Astrocyte (in vitro differentiated cells and primary cell): Measurements from ENCODE around the gene FAM193B. TPM values are rescaled to one million over a fixed set of nuclear protein-coding genes. Genes with fewer than 3 reads are reported as not detected.

Experiments used
- DNase-seq: peaks from one replicate; pipeline ENCODE4 v3.0.0-alpha.2; 2010; ENCODE audit warnings: low read depth
- FAIRE-seq: peaks from 2 replicates; lab custom pipeline; 2011; peaks lifted over from hg19 to GRCh38; lab: Jason Lieb, UNC
- H2AFZ ChIP-seq: 2 replicates; pipeline ENCODE4 v1.6.0; 2012; ENCODE audit warnings: low read depth, low read length, inconsistent platforms
- H3K27ac ChIP-seq: 2 replicates; pipeline ENCODE4 v1.5.1; 2011; ENCODE audit warnings: low read depth, low read length, inconsistent platforms
- H3K27me3 ChIP-seq: 2 replicates; pipeline ENCODE4 v1.6.0; 2011; ENCODE audit warnings: low read length, inconsistent platforms; ENCODE audit not compliant: insufficient read depth
- H3K36me3 ChIP-seq: 2 replicates; pipeline ENCODE4 v1.5.1; 2011; ENCODE audit warnings: low read length, inconsistent platforms; ENCODE audit not compliant: insufficient read depth
- H3K4me1 ChIP-seq: 2 replicates; pipeline ENCODE4 v1.5.1; 2011; ENCODE audit warnings: low read length, inconsistent platforms; ENCODE audit not compliant: insufficient read depth
- H3K4me2 ChIP-seq: 2 replicates; pipeline ENCODE4 v1.6.0; 2012; ENCODE audit warnings: low read length, inconsistent platforms
- H3K4me3 ChIP-seq: 2 replicates; pipeline ENCODE4 v1.5.1; 2011; ENCODE audit warnings: low read depth, mild to moderate bottlenecking, low read length, inconsistent platforms; ENCODE audit not compliant: insufficient read depth
- H3K79me2 ChIP-seq: 2 replicates; pipeline ENCODE4 v1.6.0; 2012; ENCODE audit warnings: mild to moderate bottlenecking, low read length, inconsistent platforms; ENCODE audit not compliant: insufficient read depth
- H3K9ac ChIP-seq: 2 replicates; pipeline ENCODE4 v1.6.0; 2012; ENCODE audit warnings: mild to moderate bottlenecking, low read length, inconsistent platforms
- H3K9me3 ChIP-seq: 2 replicates; pipeline ENCODE4 v1.5.1; 2012; ENCODE audit warnings: low read depth, mild to moderate bottlenecking, low read length, inconsistent platforms; ENCODE audit not compliant: insufficient read depth
- H4K20me1 ChIP-seq: 2 replicates; pipeline ENCODE4 v1.6.0; 2012; ENCODE audit warnings: low read length, inconsistent platforms; ENCODE audit not compliant: insufficient read depth
- H3K27ac Mint-ChIP-seq: one replicate; pipeline ENCODE4 v1.8.0; 2021; ENCODE audit warnings: mild to moderate bottlenecking, mixed read lengths; ENCODE audit not compliant: unreplicated experiment
- H3K27me3 Mint-ChIP-seq: one replicate; pipeline ENCODE4 v1.8.0; 2021; ENCODE audit warnings: low read depth, mixed read lengths; ENCODE audit not compliant: unreplicated experiment
- H3K36me3 Mint-ChIP-seq: one replicate; pipeline ENCODE4 v1.8.0; 2021; ENCODE audit warnings: low read depth, mixed read lengths; ENCODE audit not compliant: unreplicated experiment
- H3K4me1 Mint-ChIP-seq: one replicate; pipeline ENCODE4 v1.8.0; 2021; ENCODE audit warnings: low read depth, mixed read lengths; ENCODE audit not compliant: unreplicated experiment
- H3K4me3 Mint-ChIP-seq: one replicate; pipeline ENCODE4 v1.8.0; 2021; ENCODE audit warnings: mild to moderate bottlenecking, moderate library complexity, mixed read lengths; ENCODE audit not compliant: unreplicated experiment
- H3K9me3 Mint-ChIP-seq: one replicate; pipeline ENCODE4 v1.8.0; 2021; ENCODE audit warnings: mild to moderate bottlenecking, mixed read lengths; ENCODE audit not compliant: unreplicated experiment
- CTCF ChIP-seq: IDR thresholded peaks from 2 replicates; pipeline ENCODE4 v1.5.1; 2011; ENCODE audit warnings: low read depth, mild to moderate bottlenecking, inconsistent platforms, low read length, moderate library complexity; ENCODE audit not compliant: insufficient read depth
- EZH2 ChIP-seq: IDR thresholded peaks from 2 replicates; pipeline ENCODE4 v1.6.1; 2012; ENCODE audit warnings: mild to moderate bottlenecking, low read length, inconsistent platforms; ENCODE audit not compliant: insufficient read depth
- total RNA-seq: library from RNA; stranded (reverse); gene quantifications from 2 replicates; pipeline ENCODE4 v1.2.1, GENCODE V29; 2021

The FAM193B gene
- total RNA-seq, 1 donor from 2014 or later, result 48.3 TPM

GRCh38 chr5:177502886-177503285 is 51.5 kb downstream of the FAM193B start:
- no peaks in the 10 kb centered on the region for H3K9me3 Mint-ChIP-seq
- Histone ChIP-seq H3K27me3 (no peaks in the 10 kb centered on the region), H3K4me3 (no peak overlapping the region), H4K20me1 (no peaks in the 10 kb centered on the region), H3K79me2 (peaks cover 4% of the 10 kb centered on the region), H3K9me3 (no peaks in the 10 kb centered on the region), H2AFZ (no peak overlapping the region), H3K36me3 (no peaks in the 10 kb centered on the region), H3K4me2 (no peak overlapping the region), H3K9ac (no peak overlapping the region), H3K4me1 (peaks cover 22% of the 10 kb centered on the region), H3K27ac (no peak overlapping the region)
- TF ChIP-seq CTCF, result no peak
- TF ChIP-seq EZH2, result no peak
- H3K36me3 Mint-ChIP-seq, result peaks cover 16% of the 10 kb centered on the region
- DNase-seq (no peak), FAIRE-seq (no peak)
- no peak overlapping the region for H3K4me3 Mint-ChIP-seq
- H3K27me3 Mint-ChIP-seq, result no peaks in the 10 kb centered on the region
- H3K27ac Mint-ChIP-seq, result no peak overlapping the region
- H3K4me1 Mint-ChIP-seq, result peaks cover 32% of the 10 kb centered on the region

GRCh38 chr5:177501874-177502678 is 52.3 kb downstream of the FAM193B start:
- H3K4me3 Mint-ChIP-seq, result no peak overlapping the region
- Histone ChIP-seq H2AFZ (no peak overlapping the region), H3K4me1 (peaks cover 25% of the 10 kb centered on the region), H3K79me2 (peaks cover 6% of the 10 kb centered on the region), H4K20me1 (no peaks in the 10 kb centered on the region), H3K4me3 (no peak overlapping the region), H3K9ac (no peak overlapping the region), H3K4me2 (no peak overlapping the region), H3K27me3 (no peaks in the 10 kb centered on the region), H3K9me3 (no peaks in the 10 kb centered on the region), H3K27ac (no peak overlapping the region), H3K36me3 (no peaks in the 10 kb centered on the region)
- H3K27ac Mint-ChIP-seq, result no peak overlapping the region
- no peaks in the 10 kb centered on the region for H3K27me3 Mint-ChIP-seq
- H3K36me3 Mint-ChIP-seq, result peaks cover 8% of the 10 kb centered on the region
- no peaks in the 10 kb centered on the region for H3K9me3 Mint-ChIP-seq
- H3K4me1 Mint-ChIP-seq, result peaks cover 33% of the 10 kb centered on the region
- no peak for FAIRE-seq
- no peak for DNase-seq
- TF ChIP-seq CTCF, result no peak
- no peak for TF ChIP-seq EZH2
